Mucosa of descending colon (tissue), 3 donors: ENCODE data around the gene TMEM154. TPM values are rescaled to one million over a fixed set of nuclear protein-coding genes. Genes with fewer than 3 reads are reported as not detected.

Experiments
- ATAC-seq: fragments of 200-7000 bp; cut with Tn5 transposase; one replicate; pipeline ENCODE4 v1.9.1; 2020; ENCODE audit warnings: mild to moderate bottlenecking, moderate library complexity
- DNase-seq, 3 donors: peaks; one replicate each; pipeline ENCODE4 v3.0.0-alpha.2; 2020
- H3K36me3 ChIP-seq: fragments of 200-600 bp; one replicate; pipeline ENCODE4 v1.8.0; 2021; ENCODE audit warnings: low read depth, mild to moderate bottlenecking
- H3K4me1 ChIP-seq: fragments of 200-600 bp; one replicate; pipeline ENCODE4 v1.8.0; 2021; ENCODE audit warnings: low read depth, mild to moderate bottlenecking
- H3K4me3 ChIP-seq: fragments of 200-600 bp; one replicate; pipeline ENCODE4 v1.8.0; 2021; ENCODE audit warnings: mild to moderate bottlenecking
- H3K9me3 ChIP-seq: fragments of 200-600 bp; one replicate; pipeline ENCODE4 v1.8.0; 2021; ENCODE audit warnings: mild to moderate bottlenecking
- CTCF ChIP-seq: fragments of 200-600 bp; IDR thresholded peaks from one replicate; pipeline ENCODE4 v1.8.0; 2022; ENCODE audit warnings: antibody characterized with exemption, mild to moderate bottlenecking
- intact Hi-C, 2 donors: fragments of 100-400 bp; cut with DNase I in 1 of 2; cut with micrococcal nuclease in 1 of 2; formaldehyde crosslinking; loops; one replicate each; pipeline versions ENCODE4 v1.11.0 to v1.11.1; 2022; cut with DNase I, micrococcal nuclease
- total RNA-seq, 3 donors: library from RNA; stranded (reverse); fragmentation: NEBNext Ultra II Directional in 2 of 3; extraction: Animal tissue kit (Norgen Biotek cat#: 25700) in 2 of 3; gene quantifications; one replicate each; pipeline versions ENCODE4 v1.2.1 to v1.2.4, GENCODE V29; 2021 to 2023
- donor health status: DM: no; HTN: no; CAD: no; lungs with moderate emphysema.
- donor health status: DM: no; HTN: no; CAD: no.
- donor health status: DM: no; HTN: yes; CAD: no.

TMEM154 gene
- total RNA-seq, 3 donors from 2014 or later: 1.5 to 6.5 (median 1.8) TPM

GRCh38 chr4:152709675-152710438, 30.1 kb upstream of the TMEM154 start:
- DNase-seq (no peak), ATAC-seq (peak; percentile 47)
- Histone ChIP-seq H3K4me3 (no peak overlapping the region), H3K9me3 (no peaks in the 10 kb centered on the region), H3K4me1 (no peaks in the 10 kb centered on the region), H3K36me3 (no peaks in the 10 kb centered on the region)
- TF ChIP-seq CTCF: no peak
- intact Hi-C loops: no loop called here

GRCh38 chr4:152708796-152709195, 29.0 kb upstream of the TMEM154 start:
- intact Hi-C loops: no loop called here
- ATAC-seq (peak; percentile 39), DNase-seq (no peak)
- Histone ChIP-seq H3K4me1 (no peaks in the 10 kb centered on the region), H3K4me3 (no peak overlapping the region), H3K9me3 (no peaks in the 10 kb centered on the region), H3K36me3 (no peaks in the 10 kb centered on the region)
- TF ChIP-seq CTCF: no peak

- intact Hi-C loops: no loop called here
- no peaks in the 10 kb centered on the region for H3K36me3 ChIP-seq
- DNase-seq (no peak), ATAC-seq (no peak)
- no peaks in the 10 kb centered on the region for H3K4me1 ChIP-seq
- no peak for TF ChIP-seq CTCF
- no peak overlapping the region for H3K4me3 ChIP-seq
- H3K9me3 ChIP-seq: no peaks in the 10 kb centered on the region
These were observed 28.6 kb upstream of the TMEM154 start for GRCh38 chr4:152708361-152708760.

GRCh38 chr4:152707632-152708031, 27.8 kb upstream of the TMEM154 start:
- H3K4me1 ChIP-seq: no peaks in the 10 kb centered on the region
- no peak overlapping the region for H3K4me3 ChIP-seq
- ATAC-seq: no peak
- intact Hi-C loops: no loop called here
- TF ChIP-seq CTCF: no peak
- no peak for DNase-seq
- H3K9me3 ChIP-seq: no peaks in the 10 kb centered on the region
- no peaks in the 10 kb centered on the region for H3K36me3 ChIP-seq

GRCh38 chr4:152705903-152706302, 26.1 kb upstream of the TMEM154 start:
- Histone ChIP-seq H3K4me1 (no peaks in the 10 kb centered on the region), H3K9me3 (no peaks in the 10 kb centered on the region), H3K36me3 (no peaks in the 10 kb centered on the region), H3K4me3 (no peak overlapping the region)
- no peak for DNase-seq
- intact Hi-C loops: no loop called here
- TF ChIP-seq CTCF: no peak
- ATAC-seq: no peak

GRCh38 chr4:152704788-152705187, 25.0 kb upstream of the TMEM154 start:
- Histone ChIP-seq H3K9me3 (no peaks in the 10 kb centered on the region), H3K36me3 (no peaks in the 10 kb centered on the region), H3K4me3 (no peak overlapping the region), H3K4me1 (no peaks in the 10 kb centered on the region)
- no peak for TF ChIP-seq CTCF
- ATAC-seq (no peak), DNase-seq (no peak)
- intact Hi-C loops: no loop called here
